Transverse colon (tissue), 4 donors: ENCODE measurements around the gene RUVBL2.
A peak's percentile ranks its signal among the peaks of the same experiment; 100 is the strongest.

ENCODE experiments used
- CTCF ChIP-seq, 5 experiments: fragments of 200-600 bp in 3 of 5; fragments of 450-650 bp in 2 of 5; sonication (generic) in 3 of 5; IDR thresholded peaks; 1 replicate in 2 of 5; 2 replicates in 3 of 5; pipeline ENCODE4 v1.5.1; 2016 to 2017; ENCODE audit warnings: antibody characterized with exemption in 5 of 5, inconsistent platforms in 3 of 5, mild to moderate bottlenecking in 2 of 5, moderate library complexity in 1 of 5
- POLR2AphosphoS5 ChIP-seq, 3 donors: sonication (generic); formaldehyde crosslinking; IDR thresholded peaks; one replicate each; pipeline ENCODE4 v1.6.1; 2016; ENCODE audit warnings: antibody characterized with exemption in 3 of 3

- TF ChIP-seq CTCF (IDR thresholded peaks at IDR 0.05): no peak
- peak; percentile 46 to 81 (median 77) for TF ChIP-seq POLR2AphosphoS5 (IDR thresholded peaks at IDR 0.05)
Observed at GRCh38 chr19:48991873-48992580, 1.7 kb upstream of the RUVBL2 start.
